ENCODE data around the gene VMP1.
"Not testable (repeated sequence)": the region's sequence is repeated elsewhere in the genome, so short reads cannot be mapped to it uniquely, and the experiment has no call there.

VMP1 gene

DNA sequence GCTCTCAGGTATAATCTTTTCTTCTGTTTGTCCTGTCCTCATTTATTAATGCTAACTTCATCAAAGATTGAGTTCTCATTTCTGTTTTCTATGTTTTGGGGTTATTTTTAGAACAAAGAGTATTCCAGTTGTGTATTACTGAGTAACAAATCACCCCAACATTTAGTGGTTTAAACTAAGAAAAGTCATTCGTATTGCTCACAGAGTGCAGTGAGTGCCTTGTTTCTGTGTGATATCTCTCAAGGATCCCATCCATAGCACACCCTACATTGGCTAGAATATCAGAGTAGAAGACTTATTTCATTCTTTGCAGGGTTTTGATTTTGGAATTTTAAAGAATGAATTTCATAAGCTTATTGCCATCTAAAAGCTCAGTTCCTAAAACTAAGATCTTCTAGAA is 72.1 kb downstream of the VMP1 start:
- no peak for DNase-seq (ENCODE audit: low read depth)
- TF ChIP-seq CTCF (IDR thresholded peaks at IDR 0.05; ENCODE audit: low read depth, low read length) (no peak), POLR2A (IDR thresholded peaks at IDR 0.05; ENCODE audit: extremely low read depth, insufficient read length) (no peak), MAX (IDR thresholded peaks at IDR 0.05; ENCODE audit: low read depth, low read length) (no peak), MYC (IDR thresholded peaks at IDR 0.05; ENCODE audit: low read depth, low read length) (no peak)
- H3K4me3 ChIP-seq (ENCODE audit: low read depth, low read length), result no peak overlapping the region

- H3K4me3 ChIP-seq (ENCODE audit: low read depth, low read length); DNase-seq (ENCODE audit: low read depth): not testable (repeated sequence)
These were observed 73.1 kb downstream of the VMP1 start for GRCh38 chr17:59780548-59780947.

GRCh38 chr17:59783221-59784047 is 76.0 kb downstream of the VMP1 start:
- no peak for TF ChIP-seq MAX (IDR thresholded peaks at IDR 0.05; ENCODE audit: low read depth, low read length)
- no peak for TF ChIP-seq POLR2A (IDR thresholded peaks at IDR 0.05; ENCODE audit: extremely low read depth, insufficient read length)
- TF ChIP-seq CTCF (IDR thresholded peaks at IDR 0.05; ENCODE audit: low read depth, low read length), result no peak
- no peak for TF ChIP-seq MYC (IDR thresholded peaks at IDR 0.05; ENCODE audit: low read depth, low read length)
- DNase-seq (ENCODE audit: low read depth), result peak; percentile 41
- no peak overlapping the region for H3K4me3 ChIP-seq (ENCODE audit: low read depth, low read length)

DNA sequence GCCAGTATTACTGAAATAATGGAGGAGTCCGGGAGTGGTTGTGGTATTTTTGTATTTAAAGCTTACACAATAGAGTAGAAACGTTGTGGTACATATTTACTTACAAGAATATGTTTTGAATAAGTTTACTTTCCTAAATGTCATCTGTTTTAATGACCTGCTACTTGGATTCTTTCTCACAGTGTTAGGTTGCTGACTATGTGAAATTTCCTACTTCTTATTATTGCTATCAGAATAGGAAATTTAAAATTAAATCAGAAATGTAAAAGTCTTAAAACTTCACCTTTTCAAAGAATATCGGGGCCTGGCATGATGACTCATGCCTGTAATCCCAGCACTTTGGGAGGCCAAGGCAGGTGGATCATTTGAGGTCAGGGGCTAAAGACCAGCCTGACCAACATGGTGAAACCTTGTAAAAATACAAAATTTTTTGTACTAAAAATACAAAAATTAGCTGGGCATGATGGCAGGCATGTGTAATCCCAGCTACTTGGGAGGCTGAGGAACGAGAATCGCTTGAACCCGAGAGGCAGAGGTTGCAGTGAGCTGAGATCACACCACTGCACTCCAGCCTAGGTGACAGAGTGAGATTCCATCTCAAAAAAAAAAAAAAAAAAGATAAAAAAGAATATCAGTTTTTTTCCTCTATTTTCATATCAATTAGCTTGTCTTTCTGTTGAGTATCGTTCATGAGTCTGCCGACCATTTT is 77.8 kb downstream of the VMP1 start:
- no peak for TF ChIP-seq CTCF (IDR thresholded peaks at IDR 0.05; ENCODE audit: low read depth, low read length)
- TF ChIP-seq MAX (IDR thresholded peaks at IDR 0.05; ENCODE audit: low read depth, low read length), result no peak
- no peak for TF ChIP-seq MYC (IDR thresholded peaks at IDR 0.05; ENCODE audit: low read depth, low read length)
- no peak for TF ChIP-seq POLR2A (IDR thresholded peaks at IDR 0.05; ENCODE audit: extremely low read depth, insufficient read length)
- peak overlapping the region; percentile 51 for H3K4me3 ChIP-seq (ENCODE audit: low read depth, low read length)
- peak; percentile 64 for DNase-seq (ENCODE audit: low read depth)

DNA sequence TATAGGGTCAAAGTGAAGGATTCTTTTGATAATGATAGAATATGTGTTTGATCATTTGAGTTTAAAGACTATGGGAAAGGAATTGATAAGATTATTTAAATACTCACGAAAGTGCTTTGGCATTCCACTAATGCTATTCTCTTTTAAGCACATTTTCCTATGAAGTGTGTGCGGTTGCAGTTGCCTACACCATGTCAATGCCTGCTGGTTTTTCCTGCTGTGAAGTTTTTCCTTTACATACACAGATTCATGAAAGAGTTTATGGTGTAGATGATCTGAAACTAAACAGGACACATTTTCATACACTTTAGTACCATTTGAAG is 78.7 kb downstream of the VMP1 start:
- no peak for DNase-seq (ENCODE audit: low read depth)
- H3K4me3 ChIP-seq (ENCODE audit: low read depth, low read length), result peak overlapping the region; percentile 51
- TF ChIP-seq MAX (IDR thresholded peaks at IDR 0.05; ENCODE audit: low read depth, low read length) (no peak), MYC (IDR thresholded peaks at IDR 0.05; ENCODE audit: low read depth, low read length) (no peak), POLR2A (IDR thresholded peaks at IDR 0.05; ENCODE audit: extremely low read depth, insufficient read length) (no peak), CTCF (IDR thresholded peaks at IDR 0.05; ENCODE audit: low read depth, low read length) (no peak)

- H3K4me3 ChIP-seq (ENCODE audit: low read depth, low read length), result peak overlapping the region; percentile 51
- DNase-seq (ENCODE audit: low read depth), result peak; percentile 99
- TF ChIP-seq MAX (IDR thresholded peaks at IDR 0.05; ENCODE audit: low read depth, low read length) (peak; percentile 80), MYC (IDR thresholded peaks at IDR 0.05; ENCODE audit: low read depth, low read length) (peak; percentile 82), CTCF (IDR thresholded peaks at IDR 0.05; ENCODE audit: low read depth, low read length) (no peak), POLR2A (IDR thresholded peaks at IDR 0.05; ENCODE audit: extremely low read depth, insufficient read length) (peak; percentile 33)
These were observed 79.3 kb downstream of the VMP1 start for GRCh38 chr17:59786536-59787319.

DNA sequence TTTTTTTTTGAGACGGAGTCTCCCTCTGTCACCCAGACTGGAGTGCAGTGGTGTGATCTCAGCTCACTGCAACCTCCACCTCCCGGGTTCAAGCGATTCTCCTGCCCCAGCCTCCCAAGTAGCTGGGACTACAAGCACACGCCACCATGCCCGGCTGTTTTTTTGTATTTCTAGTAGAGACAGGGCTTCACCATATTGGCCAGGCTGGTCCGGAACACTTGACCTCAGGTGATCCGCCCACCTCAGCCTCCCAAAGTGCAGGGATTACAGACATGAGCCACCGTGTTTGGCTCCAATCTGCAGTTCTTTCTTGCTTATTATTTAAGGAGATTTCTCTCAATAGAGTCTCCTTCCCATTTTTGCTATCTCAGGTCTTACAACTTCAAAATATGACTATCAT is 82.4 kb downstream of the VMP1 start:
- not testable (repeated sequence) for DNase-seq (ENCODE audit: low read depth); H3K4me3 ChIP-seq (ENCODE audit: low read depth, low read length)

DNA sequence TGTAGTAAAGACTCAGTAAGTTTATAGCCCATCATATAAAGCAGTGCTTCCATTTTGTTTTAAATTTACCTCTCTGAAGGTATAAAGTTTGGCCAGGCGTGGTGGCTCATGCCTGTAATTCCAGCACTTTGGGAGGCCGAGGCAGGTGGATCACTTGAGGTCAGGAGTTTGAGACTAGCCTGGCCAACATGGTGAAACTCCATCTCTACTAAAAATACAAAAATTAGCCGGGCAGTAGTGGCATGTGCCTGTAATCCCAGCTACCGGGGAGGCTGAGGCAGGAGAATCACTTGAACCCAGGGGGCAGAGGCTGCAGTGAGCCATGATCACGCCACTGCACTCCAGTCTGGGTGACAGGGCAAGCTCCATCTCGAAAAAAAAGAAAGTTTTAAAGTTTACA is 83.0 kb downstream of the VMP1 start:
- H3K4me3 ChIP-seq (ENCODE audit: low read depth, low read length); DNase-seq (ENCODE audit: low read depth): not testable (repeated sequence)

Data from NB4 (cell line).